OCI-LY1 (cell line): ENCODE results near the gene CEP85.

ENCODE experiments used
- H2AFZ ChIP-seq: fragments of 200-600 bp; sonication (generic), shearing (Covaris generic); 2 replicates; pipeline ENCODE4 v1.6.0; 2014; ENCODE audit warnings: antibody characterized with exemption, mild to moderate bottlenecking, low read length
- H3F3A ChIP-seq: fragments of 200-600 bp; sonication (generic), shearing (Covaris generic); 2 replicates; pipeline ENCODE4 v1.6.0; 2014; ENCODE audit warnings: mild to moderate bottlenecking, antibody characterized with exemption, low read length, moderate library complexity; ENCODE audit not compliant: insufficient read depth
- H3K27ac ChIP-seq: fragments of 200-600 bp; sonication (generic); 2 replicates; pipeline ENCODE4 v1.5.1; 2014; ENCODE audit warnings: low read length, mixed run types, mild to moderate bottlenecking, low read depth; ENCODE audit not compliant: poor library complexity, severe bottlenecking
- H3K27me3 ChIP-seq: fragments of 200-600 bp; sonication (generic); 2 replicates; pipeline ENCODE4 v1.6.0; 2014; ENCODE audit warnings: antibody characterized with exemption, mild to moderate bottlenecking, low read length, moderate library complexity; ENCODE audit not compliant: insufficient read depth
- H3K36me3 ChIP-seq: fragments of 200-600 bp; sonication (generic); 2 replicates; pipeline ENCODE4 v1.6.1; 2014; ENCODE audit warnings: mild to moderate bottlenecking, antibody characterized with exemption, low read length, moderate library complexity, mixed read lengths; ENCODE audit not compliant: insufficient read depth
- H3K4me1 ChIP-seq: fragments of 200-600 bp; sonication (generic); 2 replicates; pipeline ENCODE4 v1.5.1; 2014; ENCODE audit warnings: mild to moderate bottlenecking, low read length, moderate library complexity; ENCODE audit not compliant: insufficient read depth, severe bottlenecking
- H3K4me2 ChIP-seq: fragments of 200-600 bp; sonication (generic), shearing (Covaris generic); 2 replicates; pipeline ENCODE4 v1.6.1; 2014; ENCODE audit warnings: low read length
- H3K4me3 ChIP-seq: fragments of 200-600 bp; sonication (generic); 2 replicates; pipeline ENCODE4 v1.5.1; 2014; ENCODE audit warnings: low read length, low read depth, mild to moderate bottlenecking, mixed read lengths; ENCODE audit not compliant: poor library complexity, severe bottlenecking
- H3K79me2 ChIP-seq: fragments of 200-600 bp; shearing (Covaris generic); 2 replicates; pipeline ENCODE4 v1.6.1; 2016; ENCODE audit warnings: mixed run types, low read length, mixed read lengths; ENCODE audit not compliant: insufficient read depth
- H3K9ac ChIP-seq: fragments of 200-600 bp; sonication (generic), shearing (Covaris generic); 2 replicates; pipeline ENCODE4 v1.6.1; 2014; ENCODE audit warnings: mild to moderate bottlenecking, low read length, mixed read lengths
- H3K9me2 ChIP-seq: fragments of 200-600 bp; sonication (generic), shearing (Covaris generic); 2 replicates; pipeline ENCODE4 v1.6.1; 2014; ENCODE audit warnings: low read depth, mild to moderate bottlenecking, low read length, mixed read lengths
- H3K9me3 ChIP-seq: fragments of 200-600 bp; shearing (Covaris generic); 2 replicates; pipeline ENCODE4 v1.6.1; 2014; ENCODE audit warnings: low read length, mixed read lengths
- H4K20me1 ChIP-seq: fragments of 200-600 bp; sonication (generic), shearing (Covaris generic); 2 replicates; pipeline ENCODE4 v1.6.0; 2016; ENCODE audit warnings: mild to moderate bottlenecking, low read length; ENCODE audit not compliant: insufficient read depth
- CTCF ChIP-seq: fragments of 200-600 bp; sonication (generic), shearing (Covaris generic); IDR thresholded peaks from 2 replicates; pipeline ENCODE4 v1.5.1; 2017; ENCODE audit warnings: mild to moderate bottlenecking, antibody characterized with exemption, low read length, moderate library complexity, mixed read lengths
- EZH2 ChIP-seq: fragments of 200-600 bp; sonication (generic), shearing (Covaris generic); IDR thresholded peaks from 2 replicates; pipeline ENCODE4 v1.8.0; 2017; ENCODE audit warnings: borderline replicate concordance, mixed run types, mild to moderate bottlenecking, antibody characterized with exemption, low read length, moderate library complexity, mixed read lengths

CEP85 gene

GRCh38 chr1:26254404-26254803 is 20.4 kb downstream of the CEP85 start:
- H3K9me3 ChIP-seq, result no peaks in the 10 kb centered on the region
- TF ChIP-seq EZH2 (no peak), CTCF (no peak)
- H3K27me3 ChIP-seq, result no peaks in the 10 kb centered on the region
- H3K4me3 ChIP-seq, result no peak overlapping the region
- peaks cover 3% of the 10 kb centered on the region; the same call in 1 of the 2 replicates for H3K79me2 ChIP-seq
- no peaks in the 10 kb centered on the region for H4K20me1 ChIP-seq
- peaks cover 13% of the 10 kb centered on the region for H3K4me1 ChIP-seq
- no peaks in the 10 kb centered on the region for H3F3A ChIP-seq
- H2AFZ ChIP-seq, result no peak overlapping the region
- H3K9me2 ChIP-seq, result no peaks in the 10 kb centered on the region
- H3K36me3 ChIP-seq, result peaks cover 60% of the 10 kb centered on the region
- no peak overlapping the region for H3K27ac ChIP-seq
- no peak overlapping the region for H3K4me2 ChIP-seq
- no peak overlapping the region for H3K9ac ChIP-seq

GRCh38 chr1:26257222-26257621 is 23.2 kb downstream of the CEP85 start:
- no peak overlapping the region for H3K4me2 ChIP-seq
- H3K9ac ChIP-seq, result no peak overlapping the region
- peaks cover 73% of the 10 kb centered on the region for H3K36me3 ChIP-seq
- H3K27ac ChIP-seq, result no peak overlapping the region
- no peaks in the 10 kb centered on the region for H3K9me2 ChIP-seq
- H3F3A ChIP-seq, result no peaks in the 10 kb centered on the region
- H2AFZ ChIP-seq, result no peak overlapping the region
- no peak overlapping the region for H3K4me3 ChIP-seq
- H3K9me3 ChIP-seq, result no peaks in the 10 kb centered on the region
- no peaks in the 10 kb centered on the region for H4K20me1 ChIP-seq
- TF ChIP-seq EZH2, result no peak
- no peak for TF ChIP-seq CTCF
- no peaks in the 10 kb centered on the region for H3K27me3 ChIP-seq
- no peaks in the 10 kb centered on the region for H3K79me2 ChIP-seq
- H3K4me1 ChIP-seq, result peaks cover 14% of the 10 kb centered on the region

GRCh38 chr1:26259005-26259404 is 25.0 kb downstream of the CEP85 start:
- Histone ChIP-seq H3K4me3 (no peak overlapping the region), H3K79me2 (no peaks in the 10 kb centered on the region), H3K9ac (no peak overlapping the region), H4K20me1 (no peaks in the 10 kb centered on the region), H3F3A (no peaks in the 10 kb centered on the region), H3K9me3 (no peaks in the 10 kb centered on the region), H3K4me2 (no peak overlapping the region), H3K4me1 (peaks cover 14% of the 10 kb centered on the region), H2AFZ (no peak overlapping the region), H3K9me2 (no peaks in the 10 kb centered on the region), H3K36me3 (peaks cover 83% of the 10 kb centered on the region), H3K27me3 (no peaks in the 10 kb centered on the region), H3K27ac (no peak overlapping the region)
- TF ChIP-seq CTCF (no peak), EZH2 (no peak)
